ENCODE measurements around the gene C18orf63. TPM values are rescaled to one million over a fixed set of nuclear protein-coding genes. Genes with fewer than 3 reads are reported as not detected.

Gene C18orf63
- total RNA-seq, 2 donors from 2014 or later = not detected

- intact Hi-C loops (cut with DNase I) = no loop called here
Measured at GRCh38 chr18:74367905-74368304, 52.3 kb downstream of the C18orf63 start.

GRCh38 chr18:74368901-74369705 is 53.5 kb downstream of the C18orf63 start:
- 16 to 20% methylated on average over 13 of the region's 13 CpGs for WGBS, 2 donors
- peak; percentile 81 for ATAC-seq
- Histone ChIP-seq H3K4me3 (no peak overlapping the region), H3K27me3 (no peaks in the 10 kb centered on the region), H3K36me3 (replicated peaks in 1 of 2; ENCODE audit: insufficient read depth in 1 of 2, low read depth in 2 of 2) (no peaks in the 10 kb centered on the region), H3K9me3 (no peaks in the 10 kb centered on the region), H3K27ac (peak overlapping the region in 3 of 4 donors; percentile 4 to 43 (median 41)), H3K4me1 (peaks cover 3% of the 10 kb centered on the region)
- TF ChIP-seq POLR2A (IDR thresholded peaks at IDR 0.05) (no peak), CTCF (IDR thresholded peaks at IDR 0.05) (no peak)
- DNase-seq = peak in 2 of 4 donors; percentile 14 to 31
- intact Hi-C loops (cut with DNase I) = no loop called here

More at GRCh38 chr18:74367905-74368304, 52.3 kb downstream of the C18orf63 start:
- Histone ChIP-seq H3K36me3 (replicated peaks in 1 of 2; ENCODE audit: insufficient read depth in 1 of 2, low read depth in 2 of 2) (no peaks in the 10 kb centered on the region), H3K27me3 (no peaks in the 10 kb centered on the region), H3K9me3 (no peaks in the 10 kb centered on the region), H3K27ac (no peak overlapping the region), H3K4me3 (no peak overlapping the region), H3K4me1 (peaks cover 3% of the 10 kb centered on the region)
- 94 to 98% methylated on average over 9 to 10 of the region's 10 CpGs for WGBS, 2 donors
- DNase-seq = no peak
- ATAC-seq = no peak
- TF ChIP-seq CTCF (IDR thresholded peaks at IDR 0.05) = no peak
- no peak for TF ChIP-seq POLR2A (IDR thresholded peaks at IDR 0.05)

- H3K4me3 ChIP-seq = no peak overlapping the region
- peaks cover 3% of the 10 kb centered on the region for H3K4me1 ChIP-seq
- H3K27ac ChIP-seq = no peak overlapping the region
Measured at GRCh38 chr18:74370115-74370514, 54.5 kb downstream of the C18orf63 start.

GRCh38 chr18:74373428-74373827 is 57.8 kb downstream of the C18orf63 start:
- Histone ChIP-seq H3K27ac (no peak overlapping the region), H3K4me1 (peaks cover 3% of the 10 kb centered on the region), H3K9me3 (no peaks in the 10 kb centered on the region), H3K27me3 (no peaks in the 10 kb centered on the region), H3K4me3 (no peak overlapping the region), H3K36me3 (replicated peaks in 1 of 2; ENCODE audit: insufficient read depth in 1 of 2, low read depth in 2 of 2) (no peaks in the 10 kb centered on the region)
- ATAC-seq (no peak), DNase-seq (no peak)
- TF ChIP-seq POLR2A (IDR thresholded peaks at IDR 0.05) (no peak), CTCF (IDR thresholded peaks at IDR 0.05) (no peak)
- 70 to 71% methylated on average over 8 of the region's 8 CpGs for WGBS, 2 donors
- intact Hi-C loops (cut with DNase I) = no loop called here

More at GRCh38 chr18:74370115-74370514, 54.5 kb downstream of the C18orf63 start:
- WGBS, 2 donors = 81% methylated on average over 2 of the region's 2 CpGs
- intact Hi-C loops (cut with DNase I) = no loop called here
- Histone ChIP-seq H3K9me3 (no peaks in the 10 kb centered on the region), H3K27me3 (no peaks in the 10 kb centered on the region), H3K36me3 (replicated peaks in 1 of 2; ENCODE audit: insufficient read depth in 1 of 2, low read depth in 2 of 2) (no peaks in the 10 kb centered on the region)
- DNase-seq (no peak), ATAC-seq (no peak)
- TF ChIP-seq POLR2A (IDR thresholded peaks at IDR 0.05) = no peak
- TF ChIP-seq CTCF (IDR thresholded peaks at IDR 0.05) = no peak

GRCh38 chr18:74375999-74376398 is 60.4 kb downstream of the C18orf63 start:
- intact Hi-C loops (cut with DNase I) = no loop called here
- no peak for ATAC-seq

More at GRCh38 chr18:74375999-74376398, 60.4 kb downstream of the C18orf63 start:
- Histone ChIP-seq H3K9me3 (no peaks in the 10 kb centered on the region), H3K27ac (no peak overlapping the region), H3K27me3 (no peaks in the 10 kb centered on the region), H3K36me3 (replicated peaks in 1 of 2; ENCODE audit: insufficient read depth in 1 of 2, low read depth in 2 of 2) (no peaks in the 10 kb centered on the region), H3K4me3 (no peak overlapping the region), H3K4me1 (no peaks in the 10 kb centered on the region)
- no peak for DNase-seq
- TF ChIP-seq POLR2A (IDR thresholded peaks at IDR 0.05) = no peak
- no peak for TF ChIP-seq CTCF (IDR thresholded peaks at IDR 0.05)
- 67% methylated on average over 6 of the region's 6 CpGs for WGBS, 2 donors
